Dedifferentiated amniotic fluid mesenchymal stem cell (primary cell): Measurements from ENCODE around the gene CDH16.
"Not testable (repeated sequence)": the region's sequence is repeated elsewhere in the genome, so short reads cannot be mapped to it uniquely, and the experiment has no call there.

ENCODE experiments used
- DNase-seq: peaks from one replicate; pipeline ENCODE4 v3.0.0-alpha.2; 2016; ENCODE audit errors: extremely low spot score

CDH16 gene

DNA sequence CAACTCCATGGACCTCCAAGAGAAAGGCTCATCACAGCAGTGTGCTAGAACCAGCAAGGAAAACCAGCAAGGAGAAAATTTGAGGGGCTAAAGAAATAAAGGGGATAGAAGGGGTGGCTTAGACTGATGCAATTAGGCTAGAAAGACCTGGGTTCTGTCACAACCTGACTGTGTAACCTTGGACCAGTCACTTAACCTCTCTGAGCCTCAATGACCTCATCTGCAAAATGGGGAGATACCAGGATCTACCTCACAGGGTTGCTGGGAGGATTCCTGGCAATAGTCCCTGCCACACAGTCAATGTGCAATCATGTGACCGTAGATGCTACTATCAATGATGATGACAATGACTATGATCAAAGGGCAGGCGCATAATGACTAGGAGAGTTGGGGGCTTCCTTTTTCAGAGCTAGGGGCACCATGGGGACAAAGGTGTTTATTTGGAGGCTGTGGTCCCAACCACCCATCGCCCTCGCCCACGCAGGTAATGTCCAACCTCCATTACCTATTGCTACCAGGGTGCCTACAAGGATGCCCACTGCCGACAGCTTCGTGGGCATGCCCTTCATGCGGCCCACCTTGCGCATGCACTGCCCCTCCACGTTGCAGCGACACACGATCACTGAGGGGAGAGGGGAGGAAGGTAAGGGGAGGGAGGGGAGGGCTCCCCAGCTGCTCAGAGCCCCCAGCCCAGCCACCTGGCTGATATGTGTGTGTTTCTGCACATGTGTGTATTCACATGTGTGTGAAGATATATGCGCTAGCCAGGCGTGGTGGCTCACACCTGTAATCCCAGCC lies 9.7 kb downstream of the CDH16 start:
- no peak for DNase-seq

DNA sequence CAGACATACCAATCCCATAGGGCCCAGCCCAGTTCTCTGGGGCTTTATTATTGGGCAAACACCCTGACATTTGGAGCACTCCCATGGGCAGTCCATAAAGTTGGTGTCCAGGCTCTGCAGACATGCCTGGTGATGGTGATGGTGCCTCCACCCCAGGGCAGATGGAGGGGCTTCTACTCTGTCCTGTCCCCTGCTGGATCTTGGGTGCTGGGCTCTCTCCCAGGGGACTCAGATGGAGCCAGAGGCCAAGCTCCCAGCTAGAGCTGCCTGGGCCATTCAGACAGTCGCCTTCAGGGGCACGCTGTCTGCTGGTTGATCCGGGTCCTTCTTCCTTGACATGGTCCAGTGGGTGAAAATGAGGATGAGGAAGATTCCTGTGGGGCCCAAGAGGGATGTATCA lies 10.6 kb downstream of the CDH16 start:
- DNase-seq, result no peak

DNA sequence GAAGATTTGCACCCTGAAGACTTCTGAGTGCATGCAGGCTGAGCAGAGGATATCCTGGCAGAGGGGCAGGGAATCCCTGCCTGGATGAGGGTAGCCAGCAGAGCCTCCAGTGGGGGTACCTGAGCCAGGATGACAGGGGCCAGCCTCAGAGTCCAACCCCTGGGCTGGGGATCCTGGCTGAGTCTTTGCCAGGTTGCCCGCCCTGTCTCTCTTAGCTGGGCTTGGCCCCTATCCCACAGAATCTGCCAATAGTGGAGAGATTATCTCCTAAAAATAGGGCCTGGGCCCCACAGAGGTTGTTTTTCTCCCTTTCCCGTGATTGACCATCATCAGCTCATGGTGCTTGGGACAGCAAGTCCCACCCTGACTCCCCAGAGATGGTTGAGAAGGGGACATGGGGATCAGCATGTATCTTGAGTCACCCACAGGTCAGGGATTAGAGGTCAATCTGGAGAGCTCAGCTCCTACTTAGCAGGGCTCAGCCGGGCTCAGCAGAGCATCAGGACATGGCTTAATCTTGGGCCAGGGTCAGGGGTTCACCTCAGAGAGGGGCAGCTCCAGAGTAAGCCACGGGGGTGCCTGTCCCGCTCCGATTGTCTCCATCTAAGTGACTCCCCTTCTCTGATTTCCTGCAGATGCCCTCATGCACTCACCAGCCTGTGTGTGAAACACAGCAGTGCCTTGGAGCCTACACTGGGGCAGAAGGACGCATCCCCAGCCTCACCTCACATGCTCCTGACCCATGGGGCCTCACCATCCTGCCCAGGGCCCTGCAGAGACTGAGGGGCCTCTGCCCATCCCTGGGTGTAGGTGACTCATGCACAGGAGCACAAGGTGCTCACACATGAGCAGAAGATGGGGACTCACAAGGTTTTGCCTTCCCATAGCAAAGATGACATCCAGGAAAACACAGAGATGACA lies 11.5 kb downstream of the CDH16 start:
- DNase-seq, result no peak

DNA sequence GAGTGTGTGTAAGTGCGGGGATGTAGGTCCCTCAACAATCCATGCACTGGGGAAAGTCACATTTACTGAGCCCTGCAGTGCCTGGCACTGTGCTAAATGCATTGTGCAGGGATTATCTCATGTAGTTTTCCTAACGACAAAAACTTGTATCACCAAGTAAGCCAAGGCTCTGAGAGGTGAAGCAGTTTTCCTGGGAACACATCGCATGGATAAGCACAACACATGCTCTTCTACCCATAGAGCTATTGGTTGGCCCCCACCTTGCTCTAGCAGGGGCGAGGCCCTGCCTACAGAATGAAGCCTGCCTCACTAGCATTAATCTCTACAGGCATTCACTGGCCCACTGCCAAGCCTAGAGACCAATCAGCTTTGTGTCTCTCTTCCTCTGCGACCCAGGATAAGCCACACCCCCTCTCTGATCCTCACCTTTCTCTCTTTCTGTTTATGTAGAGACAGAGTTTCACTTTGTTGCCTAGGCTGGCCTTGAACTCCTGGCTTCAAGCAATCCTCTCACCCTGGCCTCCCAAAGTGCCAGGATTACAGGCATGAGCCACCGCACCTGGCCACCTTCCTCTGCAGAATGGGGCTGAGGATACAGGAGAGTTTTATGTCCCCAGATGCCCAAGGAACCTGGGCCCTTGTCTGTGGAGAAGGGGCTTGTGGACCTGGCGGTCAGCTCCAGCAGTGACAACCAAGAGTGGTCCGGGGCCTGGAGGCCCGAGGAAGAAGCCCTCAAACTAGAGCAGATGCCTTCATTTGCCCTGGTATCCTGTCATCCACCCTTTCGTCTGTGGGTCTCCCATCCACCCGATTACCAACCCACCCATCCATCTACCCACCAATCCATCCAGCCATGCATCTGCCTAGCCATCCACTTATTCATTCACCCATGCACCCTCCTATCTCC lies 12.8 kb downstream of the CDH16 start:
- DNase-seq, result no peak

DNA sequence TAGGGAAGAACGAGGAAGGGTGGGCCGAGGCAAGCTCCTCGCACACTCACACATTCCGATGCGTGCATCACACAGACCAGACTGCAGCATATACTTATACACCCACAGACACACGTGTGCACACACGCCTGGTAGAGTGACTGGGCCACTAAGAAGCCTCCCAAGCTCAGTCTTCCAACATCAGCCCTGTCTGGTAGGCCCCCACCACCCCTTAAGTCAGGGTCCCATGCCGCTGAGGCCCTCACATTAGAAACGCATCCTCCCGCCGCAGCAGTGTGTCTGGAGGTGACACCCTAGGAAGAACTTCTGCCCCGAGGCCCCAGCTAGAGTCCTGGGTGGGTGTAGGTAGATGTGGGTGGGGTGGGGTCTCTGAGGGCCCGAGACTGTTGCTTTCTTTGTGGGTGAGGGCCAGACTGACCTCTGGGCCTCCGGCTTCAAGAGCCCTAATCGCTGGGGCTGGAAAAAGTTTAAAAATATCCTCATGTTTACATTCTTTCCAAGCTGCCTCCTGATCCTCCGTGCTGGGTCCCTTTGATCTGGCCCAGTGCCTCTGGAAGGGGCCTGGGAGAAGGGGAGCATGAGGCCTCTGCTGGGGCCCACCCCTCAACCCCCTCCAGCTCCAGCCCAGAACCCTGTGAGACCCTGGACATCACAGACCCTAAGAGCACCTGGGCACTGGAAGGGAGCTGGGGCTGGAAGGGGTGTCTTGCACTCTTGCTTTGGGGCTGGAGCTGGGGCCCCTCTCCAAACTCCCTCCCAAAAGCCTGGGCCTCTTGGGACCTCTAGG lies 13.6 kb downstream of the CDH16 start:
- DNase-seq, result no peak

DNA sequence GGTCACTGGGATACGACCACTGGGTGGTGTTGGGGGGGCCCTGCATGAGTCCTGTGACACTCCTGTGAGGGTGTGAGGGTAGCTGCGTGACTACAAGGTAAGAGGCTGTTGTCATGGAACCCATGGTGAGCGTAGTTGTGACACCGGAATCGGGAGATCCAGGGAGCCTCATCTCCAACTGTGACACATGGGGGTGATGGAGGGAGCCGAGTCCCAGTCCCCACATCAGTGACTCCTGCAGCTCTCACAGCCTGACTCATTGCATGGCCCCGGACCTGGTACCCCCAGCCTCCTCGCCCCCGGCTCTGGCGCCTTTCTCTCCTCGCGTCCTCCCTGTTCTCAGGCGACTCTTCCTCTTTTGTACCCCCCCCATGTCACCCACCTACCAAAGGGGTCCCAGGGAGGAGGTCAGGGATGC lies 14.2 kb downstream of the CDH16 start:
- no peak for DNase-seq

DNA sequence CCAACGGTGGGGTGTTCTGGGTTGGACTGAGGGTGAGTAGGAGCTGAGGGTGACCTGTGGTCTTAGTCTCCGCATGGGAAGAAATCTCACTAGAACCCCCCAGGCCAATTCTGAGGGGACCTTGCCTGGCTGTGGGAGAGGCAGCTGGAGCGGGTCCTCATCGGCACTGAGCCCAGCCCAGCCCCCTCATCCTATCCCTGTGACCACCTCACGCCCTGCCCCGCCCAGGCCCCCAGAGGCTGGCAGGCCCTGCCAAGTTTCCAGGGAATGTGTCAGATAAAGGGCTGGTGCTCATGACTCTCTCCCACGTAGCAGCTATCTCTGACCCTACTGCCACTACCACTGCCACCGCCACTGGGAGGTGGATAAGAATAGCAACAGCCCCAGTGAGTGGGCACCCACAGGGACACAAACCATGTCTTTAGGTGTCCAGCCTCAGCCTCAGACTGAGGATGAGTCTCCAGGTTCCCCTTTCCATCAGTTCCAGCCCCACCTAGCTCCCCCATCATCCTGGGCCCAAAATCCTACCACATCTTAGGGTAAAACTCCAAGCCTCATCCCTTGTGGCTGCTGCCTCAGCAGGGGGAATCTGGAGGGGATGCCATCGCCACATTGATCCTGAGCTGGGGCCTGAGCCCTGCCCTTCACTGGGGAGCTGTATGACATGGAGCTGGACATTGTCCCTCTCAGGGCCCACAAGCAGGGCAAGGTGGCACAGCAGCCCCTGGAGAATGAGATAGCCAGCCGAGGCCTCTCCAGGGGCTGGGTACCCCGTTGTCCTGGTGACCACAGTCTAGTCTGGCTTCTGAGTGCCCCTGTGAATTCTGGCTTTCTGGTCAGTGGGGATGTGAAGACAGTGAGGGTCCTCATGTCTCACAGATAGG lies 14.9 kb downstream of the CDH16 start:
- DNase-seq, result no peak

DNA sequence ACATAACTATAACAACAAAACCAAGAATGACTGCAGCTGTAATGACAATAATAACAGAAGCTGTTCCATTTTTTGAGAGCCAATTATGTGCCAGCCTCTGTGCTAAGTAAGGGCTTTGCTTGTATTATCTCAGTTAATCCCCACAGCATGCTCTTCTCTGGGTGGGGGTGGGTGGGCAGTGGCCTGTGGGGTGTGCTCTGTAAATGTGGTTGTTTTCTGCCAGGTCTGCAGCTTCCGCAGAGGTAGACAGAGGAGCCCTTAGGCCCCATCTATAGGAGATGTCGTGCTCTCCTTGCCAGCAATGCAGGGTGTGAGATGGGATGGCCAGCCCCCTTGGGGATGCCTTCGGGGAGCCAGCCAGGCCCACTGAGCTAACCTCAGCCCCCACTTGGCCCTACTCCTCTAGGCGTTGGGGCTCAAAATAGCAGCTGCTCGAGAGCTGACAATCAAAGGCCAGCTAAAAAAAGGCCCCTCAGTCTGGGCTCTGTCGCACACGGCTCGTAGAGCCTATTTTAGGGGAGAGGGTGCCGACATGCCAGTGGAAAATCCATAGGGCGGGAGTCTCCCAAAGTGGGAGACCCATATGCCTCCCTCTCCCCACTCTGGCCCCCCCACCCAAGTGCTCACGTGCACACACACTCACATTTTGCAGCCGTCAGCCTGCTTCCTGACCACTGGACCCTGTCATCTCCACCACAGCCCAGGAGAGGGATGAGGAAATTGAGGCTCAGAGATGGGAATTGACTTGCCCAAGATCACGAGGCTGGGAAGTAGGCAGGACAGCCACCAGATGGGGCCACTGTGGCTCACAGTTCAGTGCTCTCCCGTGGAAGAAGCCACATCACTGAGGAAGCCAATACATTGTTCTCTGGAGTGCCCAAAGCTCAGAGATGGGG lies 15.8 kb downstream of the CDH16 start:
- no peak for DNase-seq

DNA sequence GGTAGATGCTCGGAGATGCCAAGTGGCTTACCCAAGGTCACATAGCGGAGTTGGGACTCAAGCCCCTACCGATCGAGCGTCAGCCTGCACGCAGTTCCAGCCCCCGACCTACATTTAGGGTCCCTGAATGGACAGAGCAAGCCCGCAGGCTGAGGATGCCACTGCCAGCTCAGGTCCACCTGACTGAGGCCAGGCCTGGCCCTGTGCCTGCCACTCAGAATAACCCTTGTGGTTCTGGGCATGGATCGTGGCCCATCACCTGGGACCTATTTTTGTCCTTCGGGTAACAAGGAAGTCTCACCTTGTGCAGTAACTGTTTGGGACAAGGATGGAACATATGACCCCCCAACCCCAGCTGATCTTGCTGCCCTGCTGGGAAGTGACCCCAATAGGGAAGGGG lies 17.1 kb downstream of the CDH16 start:
- DNase-seq, result no peak

DNA sequence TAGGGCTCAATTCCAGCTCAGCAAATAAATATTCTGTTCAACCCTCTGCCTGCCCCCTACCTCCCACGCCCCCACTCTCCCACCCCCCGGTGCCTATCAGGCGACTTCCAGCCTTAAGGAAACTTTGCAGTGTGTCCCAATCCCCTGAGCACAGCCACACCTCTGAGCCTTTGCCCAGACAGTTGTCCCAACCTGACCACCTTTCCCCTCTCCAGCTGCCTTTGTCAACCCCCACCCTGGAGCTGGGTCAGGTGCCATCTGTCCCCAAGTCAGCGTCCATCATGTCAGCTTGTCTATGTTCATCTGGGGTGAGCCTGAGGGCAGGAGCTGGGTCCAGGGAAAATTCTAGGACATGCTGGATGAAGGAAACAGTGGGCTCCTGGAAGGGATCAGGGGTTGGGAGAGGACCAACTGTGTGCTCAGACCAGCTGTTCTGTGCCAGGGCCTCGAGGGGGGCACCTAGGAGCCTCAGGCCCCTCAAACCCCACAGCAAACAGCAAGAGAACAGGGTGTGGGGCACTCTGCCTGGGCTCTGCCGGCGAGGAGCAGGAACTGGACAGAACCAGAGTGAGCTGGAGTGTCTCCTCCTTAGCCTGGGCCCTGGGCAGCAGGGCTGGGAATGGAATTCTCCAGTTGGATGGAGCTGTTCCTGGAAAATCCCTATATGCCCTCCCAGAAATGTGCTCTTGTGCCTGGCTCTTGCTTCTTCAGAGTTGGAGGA lies 17.8 kb downstream of the CDH16 start:
- no peak for DNase-seq

DNA sequence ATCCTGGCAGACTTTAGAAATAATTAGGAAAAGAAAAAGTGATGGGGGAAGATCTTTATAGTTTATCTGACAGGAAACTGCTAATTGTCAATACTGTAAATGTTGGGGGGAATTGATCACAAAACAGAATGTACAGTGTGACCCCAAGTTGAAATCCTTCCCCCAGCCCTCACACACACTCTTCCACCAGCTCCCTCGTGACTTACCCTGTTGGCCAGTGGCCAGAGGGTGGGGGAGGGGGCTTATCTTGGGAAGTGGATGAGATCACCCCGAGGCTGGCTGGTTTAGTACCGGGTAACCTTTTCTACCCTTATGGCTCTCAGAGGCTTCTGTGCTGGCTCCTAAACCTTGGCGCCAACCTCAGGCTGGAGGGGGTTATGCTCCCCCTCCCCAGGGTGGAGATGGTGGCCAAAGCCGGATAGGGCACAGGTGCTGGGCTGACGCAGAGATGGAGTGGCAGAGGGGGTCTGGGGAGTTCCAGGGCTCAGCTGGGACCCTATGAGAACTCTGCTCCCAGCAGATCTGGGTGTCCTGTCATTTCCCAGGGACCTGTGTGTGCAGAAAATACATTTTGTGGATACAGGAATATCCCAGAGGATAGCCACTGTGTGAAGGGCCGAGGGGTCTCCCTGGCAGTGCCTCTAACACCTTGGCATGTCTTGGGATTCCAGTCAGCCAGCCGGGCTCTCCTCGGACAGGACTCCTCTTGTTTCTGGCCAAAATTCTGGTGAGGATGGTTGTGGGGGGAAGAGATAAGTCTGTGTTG lies 18.6 kb downstream of the CDH16 start:
- peak; percentile 33 for DNase-seq

DNA sequence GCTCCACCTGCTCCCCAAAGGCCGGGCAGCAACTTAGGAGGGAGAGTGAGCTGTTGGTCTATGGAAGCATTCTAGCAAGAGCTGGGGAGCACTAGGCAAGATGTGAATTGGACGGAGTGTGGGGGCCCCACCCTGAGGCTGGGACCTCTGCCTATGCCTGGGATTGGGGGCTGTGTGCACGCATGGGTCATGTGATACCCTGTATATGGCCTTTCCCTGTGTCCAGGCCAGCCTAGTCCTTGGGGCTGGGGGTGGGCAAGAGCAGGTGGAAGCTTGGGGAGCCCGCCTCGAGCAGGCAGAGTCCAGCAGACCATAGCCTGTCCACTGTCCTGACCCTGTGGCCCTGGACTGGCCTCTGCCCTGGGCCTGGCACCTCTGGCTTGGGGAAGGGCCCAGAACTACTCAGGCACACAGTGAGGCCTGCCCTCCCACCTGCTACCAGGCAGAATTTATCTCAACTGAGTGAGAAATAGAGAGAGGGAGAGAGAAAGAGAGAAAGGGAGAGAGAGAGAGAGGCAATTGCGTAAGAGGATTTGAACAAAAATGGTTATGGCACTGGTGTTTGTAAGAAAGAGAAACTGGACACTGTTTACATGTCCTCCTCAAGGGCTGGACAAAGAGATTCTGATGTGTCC lies 19.3 kb downstream of the CDH16 start:
- DNase-seq, result peak; percentile 31

DNA sequence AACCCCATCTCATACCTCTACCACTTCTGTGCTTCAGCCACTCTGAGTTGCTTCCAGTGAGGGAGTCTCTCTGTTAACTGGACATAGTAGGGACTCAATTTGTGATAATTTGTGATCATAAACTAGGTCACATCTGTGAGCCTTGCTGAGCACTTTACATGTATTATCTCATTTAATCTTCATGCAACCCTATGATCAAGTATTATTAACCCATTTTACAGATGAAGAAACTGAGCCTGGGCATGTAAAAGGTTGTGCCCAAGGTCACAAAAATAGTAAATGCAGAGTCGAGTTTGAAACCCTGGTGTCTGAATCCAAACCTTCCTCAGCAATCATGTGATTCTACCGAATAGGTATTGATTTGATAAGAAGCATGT lies 19.8 kb downstream of the CDH16 start:
- no peak for DNase-seq

DNA sequence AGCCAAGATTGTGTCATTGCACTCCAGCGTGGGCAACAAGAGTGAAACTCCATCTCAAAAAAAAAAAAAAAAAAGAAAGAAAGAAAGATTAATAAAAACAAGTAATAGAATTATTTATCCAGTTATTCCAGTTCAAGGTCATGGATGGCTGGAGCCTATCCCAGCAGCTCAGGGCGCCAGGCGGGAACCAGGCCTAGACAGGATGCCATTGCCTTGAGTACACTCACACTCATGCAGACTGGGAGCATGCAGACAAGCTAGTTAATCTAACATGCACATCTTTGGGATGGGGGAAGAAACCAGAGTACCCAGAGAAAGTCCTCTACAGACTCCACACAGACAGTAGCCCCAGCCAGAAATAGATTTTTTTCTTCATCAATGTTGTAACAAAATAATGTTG lies 20.5 kb downstream of the CDH16 start:
- no peak for DNase-seq

DNA sequence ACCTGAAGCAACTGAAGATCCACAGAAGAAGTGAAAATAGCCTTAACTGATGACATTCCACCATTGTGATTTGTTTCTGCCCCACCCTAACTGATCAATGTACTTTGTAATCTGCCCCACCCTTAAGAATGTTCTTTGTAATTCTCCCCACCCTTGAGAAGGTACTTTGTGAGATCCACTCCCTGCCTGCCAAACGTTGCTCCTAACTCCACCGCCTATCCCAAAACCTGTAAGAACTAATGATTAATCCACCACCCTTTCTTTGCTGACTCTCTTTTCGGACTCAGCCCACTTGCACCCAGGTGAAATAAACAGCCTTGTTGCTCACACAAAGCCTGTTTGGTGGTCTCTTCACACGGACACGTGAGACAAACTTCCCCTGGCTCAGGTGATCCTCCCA lies 22.0 kb downstream of the CDH16 start:
- not testable (repeated sequence) for DNase-seq

DNA sequence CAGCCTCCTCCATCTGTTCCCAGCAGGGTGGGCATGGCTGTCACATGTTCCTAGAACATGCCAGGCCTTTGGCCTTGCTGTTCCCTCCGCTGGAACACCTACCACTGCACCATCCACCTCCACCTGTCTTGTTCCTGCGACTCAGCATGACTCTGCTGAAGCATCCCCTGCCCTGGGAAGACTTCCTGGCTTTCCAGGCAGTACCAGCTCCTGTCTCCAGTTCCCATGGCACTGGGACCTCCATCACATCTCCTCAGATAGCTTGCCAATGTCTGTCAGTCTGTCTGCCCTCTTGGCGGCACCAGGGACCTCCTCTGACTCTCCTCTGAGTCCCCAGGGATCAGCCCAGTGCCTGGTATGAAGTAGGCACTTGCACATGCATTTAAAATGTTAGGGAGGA lies 22.7 kb downstream of the CDH16 start:
- DNase-seq, result no peak

DNA sequence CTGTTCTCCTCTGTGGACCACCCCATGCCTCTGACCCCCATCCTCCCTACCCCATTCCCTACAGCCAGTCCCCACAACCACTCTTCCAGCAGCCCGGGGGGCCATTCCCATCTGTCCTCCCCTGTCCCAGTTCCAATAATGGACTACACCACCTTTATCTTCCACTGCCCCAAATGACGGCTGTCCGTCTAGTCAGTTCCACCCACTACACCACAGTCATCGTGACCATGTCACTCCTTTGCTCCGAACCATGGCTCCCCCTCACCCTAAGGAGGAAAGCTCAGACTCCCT lies 23.1 kb downstream of the CDH16 start:
- no peak for DNase-seq
